Heart right ventricle (tissue), 16 donors: ENCODE measurements around the gene IL31RA. TPM values are rescaled to one million over a fixed set of nuclear protein-coding genes. Genes with fewer than 3 reads are reported as not detected.

Experiments
- ATAC-seq, 8 donors: fragments of 200-7000 bp; cut with Tn5 transposase; one replicate each; pipeline ENCODE4 v1.9.1; 2020; ENCODE audit warnings: mild to moderate bottlenecking in 8 of 8, moderate library complexity in 8 of 8, moderate number of reproducible peaks in 1 of 8
- DNase-seq, 2 donors: peaks; one replicate each; pipeline ENCODE4 v3.0.0-alpha.2; 2020
- H3K27ac ChIP-seq, 10 donors: fragments of 200-600 bp; sonication (generic) in 2 of 10; one replicate each; pipeline versions ENCODE4 v1.5.0 to v1.8.0; 2020 to 2022; ENCODE audit warnings: mild to moderate bottlenecking in 3 of 10
- H3K27me3 ChIP-seq, 7 donors: fragments of 200-600 bp; one replicate each; pipeline ENCODE4 v1.8.0; 2021 to 2022; ENCODE audit warnings: mild to moderate bottlenecking in 2 of 7
- H3K36me3 ChIP-seq, 9 donors: fragments of 200-600 bp; sonication (generic) in 1 of 9; one replicate each; pipeline versions ENCODE4 v1.5.0 to v1.8.0; 2020 to 2022; ENCODE audit warnings: mild to moderate bottlenecking in 2 of 9
- H3K4me1 ChIP-seq, 9 donors: fragments of 200-600 bp; sonication (generic) in 1 of 9; one replicate each; pipeline versions ENCODE4 v1.5.0 to v1.8.0; 2020 to 2022; ENCODE audit warnings: mild to moderate bottlenecking in 4 of 9
- H3K4me3 ChIP-seq, 10 donors: fragments of 200-600 bp; sonication (generic) in 2 of 10; one replicate each; pipeline versions ENCODE4 v1.5.0 to v1.8.0; 2020 to 2022; ENCODE audit warnings: mild to moderate bottlenecking in 7 of 10, moderate library complexity in 2 of 10
- H3K9me3 ChIP-seq, 11 donors: fragments of 200-600 bp in 10 of 11; sonication (generic) in 2 of 11; one replicate each; pipeline versions ENCODE4 v1.5.0 to v1.8.0; 2013 to 2022; ENCODE audit warnings: mild to moderate bottlenecking in 2 of 11, control low read depth in 1 of 11, moderate library complexity in 1 of 11
- WGBS, 2 donors: extraction: QIAGEN DNeasy Blood & Tissue Kit; methylation state at CpG; one replicate each; pipeline ENCODE4 v1.1.7; 2013; ENCODE audit warnings: inconsistent platforms in 1 of 2; 5-methylcytosine and 5-hydroxymethylcytosine counted together
- intact Hi-C, 10 donors: fragments of 100-400 bp; cut with DNase I; formaldehyde crosslinking; loops; one replicate each; pipeline versions ENCODE4 v1.11.1 to v1.14.2; 2022
- polyA plus RNA-seq, 2 donors: library from polyadenylated mRNA; stranded (reverse); fragments of 200-250 nt; gene quantifications; one replicate each; pipeline ENCODE4 v1.2.3, GENCODE V29; 2013
- total RNA-seq, 10 donors: library from RNA; stranded (reverse); fragmentation: NEBNext Ultra II Directional in 3 of 10; extraction: Animal tissue kit (Norgen Biotek cat#: 25700) in 3 of 10; gene quantifications; one replicate each; pipeline versions ENCODE4 v1.2.1 to v1.2.4, GENCODE V29; 2021 to 2023
- TF ChIP-seq, protein P1 (sequence below), 9 donors: fragments of 200-600 bp; sonication (generic) in 2 of 9; IDR thresholded peaks; one replicate each; pipeline versions ENCODE4 v1.5.0 to v1.8.0; 2021 to 2022; ENCODE audit warnings: antibody characterized with exemption in 9 of 9, mild to moderate bottlenecking in 5 of 9, moderate library complexity in 1 of 9
- donor health status: Arrhythmogenic right ventricular cardiomyopathy.
- donor health status: ischemic (EF 13 %, LVEDD 7.1; RV severe dilation, severe dysfunction).
- donor health status: healthy with polysubstance abuse.
- donor health status: DM: no; HTN: yes; CAD: no.
- donor health status: DM: no; HTN: no; CAD: no.
- donor health status: ischemic (EF 25% LVEDD 6.9; RV normal size, moderate dysfunction).
- donor health status: ischemic (EF 25% LVEDD 5.7; RV mildly dilated, moderate dysfunction).
- donor health status: healthy.
- donor health status: DM: yes; HTN: yes; CAD: no.
- donor health status: Ischemic cardiomyopathy.
- donor health status: ischemic (EF 35%, LVEDD 5.7; RV mildly dilated, moderate dysfunction).
- donor health status: nonischemic (EF 11% LVEDD 7.7; RV severe dilation, severe dysfunction).
- donor health status: DM: yes; HTN: yes; CAD: no.
- donor health status: PGD.
- donor health status: ischemic (EF 29% LVEDD 5.4; RV normal size, mild dysfunction).
- donor health status: nonischemic (EF 23%, LVEDD 6.1; RV moderate dilation, normal function).

IL31RA gene
- total and polyA plus RNA-seq, 12 donors, result 0.06 to 1.6 (median 0.76) TPM; not detected in 3

DNA sequence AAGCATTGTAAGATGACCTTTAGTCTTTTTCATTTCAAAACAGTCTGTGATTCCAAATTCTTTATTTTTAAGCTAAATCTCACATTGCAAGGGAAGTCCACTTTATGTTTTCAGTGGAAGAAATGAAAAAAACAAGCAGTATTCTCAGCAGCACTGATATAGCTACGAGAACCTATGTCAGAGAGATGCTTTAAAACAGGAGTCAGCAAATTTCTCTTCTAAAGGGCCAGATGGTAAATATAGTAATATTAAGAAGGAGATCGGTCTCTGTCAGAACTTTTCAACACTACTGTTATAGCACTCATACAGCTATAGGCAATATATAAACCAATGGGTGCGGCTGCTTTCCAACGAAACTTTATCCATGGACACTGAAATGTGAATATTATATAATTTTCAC, 18.7 kb downstream of the IL31RA start:
- H3K36me3 ChIP-seq, result no peaks in the 10 kb centered on the region
- TF ChIP-seq, protein P1, sequence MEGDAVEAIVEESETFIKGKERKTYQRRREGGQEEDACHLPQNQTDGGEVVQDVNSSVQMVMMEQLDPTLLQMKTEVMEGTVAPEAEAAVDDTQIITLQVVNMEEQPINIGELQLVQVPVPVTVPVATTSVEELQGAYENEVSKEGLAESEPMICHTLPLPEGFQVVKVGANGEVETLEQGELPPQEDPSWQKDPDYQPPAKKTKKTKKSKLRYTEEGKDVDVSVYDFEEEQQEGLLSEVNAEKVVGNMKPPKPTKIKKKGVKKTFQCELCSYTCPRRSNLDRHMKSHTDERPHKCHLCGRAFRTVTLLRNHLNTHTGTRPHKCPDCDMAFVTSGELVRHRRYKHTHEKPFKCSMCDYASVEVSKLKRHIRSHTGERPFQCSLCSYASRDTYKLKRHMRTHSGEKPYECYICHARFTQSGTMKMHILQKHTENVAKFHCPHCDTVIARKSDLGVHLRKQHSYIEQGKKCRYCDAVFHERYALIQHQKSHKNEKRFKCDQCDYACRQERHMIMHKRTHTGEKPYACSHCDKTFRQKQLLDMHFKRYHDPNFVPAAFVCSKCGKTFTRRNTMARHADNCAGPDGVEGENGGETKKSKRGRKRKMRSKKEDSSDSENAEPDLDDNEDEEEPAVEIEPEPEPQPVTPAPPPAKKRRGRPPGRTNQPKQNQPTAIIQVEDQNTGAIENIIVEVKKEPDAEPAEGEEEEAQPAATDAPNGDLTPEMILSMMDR (IDR thresholded peaks at IDR 0.05), result no peak
- peaks cover 0 to 9% (median 0%) of the 10 kb centered on the region in 11 donors for H3K9me3 ChIP-seq
- H3K27ac ChIP-seq, result no peak overlapping the region
- H3K27me3 ChIP-seq, result no peaks in the 10 kb centered on the region
- WGBS, 2 donors, result 90 to 92% methylated on average over 4 of the region's 4 CpGs
- ATAC-seq (no peak), DNase-seq (no peak)
- no peak overlapping the region for H3K4me3 ChIP-seq
- H3K4me1 ChIP-seq, result peaks cover 0 to 19% (median 0%) of the 10 kb centered on the region in 9 donors
- intact Hi-C loops, result no loop called here

DNA sequence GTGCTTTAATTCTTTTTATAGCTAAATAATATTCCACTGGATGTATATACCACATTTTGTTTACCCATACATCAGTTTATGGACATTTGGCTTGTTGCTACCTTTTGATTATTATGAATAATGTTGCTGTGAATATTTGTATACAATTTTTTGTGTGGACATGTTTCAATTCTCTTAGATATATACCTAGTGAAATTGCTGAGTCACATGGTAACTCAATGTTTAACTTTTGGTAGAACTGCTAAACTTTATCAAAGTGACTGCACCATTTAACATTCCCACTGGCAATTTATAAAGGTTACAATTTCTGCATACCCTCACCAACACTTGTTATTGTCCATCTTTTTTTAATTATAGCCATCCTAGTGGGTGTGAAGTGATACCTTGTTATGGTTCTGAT, 22.1 kb downstream of the IL31RA start:
- H3K4me3 ChIP-seq, result no peak overlapping the region
- H3K27me3 ChIP-seq, result no peaks in the 10 kb centered on the region
- TF ChIP-seq, protein P1 (IDR thresholded peaks at IDR 0.05), result no peak
- intact Hi-C loops, result no loop called here
- H3K36me3 ChIP-seq, result no peaks in the 10 kb centered on the region
- ATAC-seq (no peak), DNase-seq (no peak)
- H3K9me3 ChIP-seq, result peaks cover 0 to 22% (median 6%) of the 10 kb centered on the region in 11 donors
- H3K27ac ChIP-seq, result no peak overlapping the region
- H3K4me1 ChIP-seq, result peaks cover 0 to 14% (median 0%) of the 10 kb centered on the region in 9 donors

DNA sequence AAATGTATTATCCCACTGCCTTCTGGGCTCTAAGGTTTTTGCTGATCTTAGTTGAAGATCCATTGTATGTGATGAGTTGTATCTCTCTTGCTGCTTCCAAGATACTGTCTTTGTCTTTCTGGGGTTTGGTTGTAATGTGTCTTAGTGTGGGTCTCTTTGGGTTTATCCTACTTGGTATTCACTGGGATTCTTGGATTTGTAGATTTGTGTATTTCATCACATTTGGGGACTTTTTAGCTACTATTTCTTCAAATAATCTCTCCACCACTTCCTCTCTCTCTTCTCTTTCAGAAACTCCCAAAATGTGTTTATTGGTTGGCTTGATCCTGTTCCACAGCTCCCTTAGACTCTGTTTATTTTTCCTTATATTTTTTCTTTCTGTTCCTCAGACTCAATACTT, 26.5 kb downstream of the IL31RA start:
- no peaks in the 10 kb centered on the region for H3K4me1 ChIP-seq
- intact Hi-C loops, result no loop called here
- no peak for DNase-seq
- H3K27ac ChIP-seq, result no peak overlapping the region
- no peaks in the 10 kb centered on the region for H3K36me3 ChIP-seq
- H3K9me3 ChIP-seq, result peaks cover 0 to 27% (median 6%) of the 10 kb centered on the region in 11 donors
- no peak for ATAC-seq
- no peak overlapping the region for H3K4me3 ChIP-seq
- H3K27me3 ChIP-seq, result no peaks in the 10 kb centered on the region
- TF ChIP-seq, protein P1 (IDR thresholded peaks at IDR 0.05), result no peak

DNA sequence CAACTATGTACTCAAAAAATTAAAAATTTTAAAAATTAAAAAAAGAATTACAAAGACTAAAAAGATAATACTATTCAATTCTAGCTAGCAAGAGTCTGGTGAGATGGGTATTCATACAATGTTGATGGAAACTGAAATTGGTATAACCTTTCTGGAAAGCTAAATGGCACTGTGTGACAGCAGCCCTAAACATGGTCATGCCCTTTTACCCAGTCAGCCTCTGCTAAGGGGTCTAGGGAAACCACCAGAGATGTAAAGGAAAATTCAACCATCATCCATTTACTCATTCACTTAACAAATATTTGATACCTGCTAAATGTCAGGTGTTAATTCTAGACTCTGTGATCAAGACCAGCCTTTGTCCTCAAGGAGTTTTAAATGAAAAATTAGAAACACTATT, 29.3 kb downstream of the IL31RA start:
- Histone ChIP-seq H3K9me3 (peaks cover 0 to 17% (median 6%) of the 10 kb centered on the region in 11 donors), H3K36me3 (no peaks in the 10 kb centered on the region), H3K27ac (no peak overlapping the region), H3K4me1 (no peaks in the 10 kb centered on the region), H3K4me3 (no peak overlapping the region), H3K27me3 (no peaks in the 10 kb centered on the region)
- TF ChIP-seq, protein P1 (IDR thresholded peaks at IDR 0.05), result no peak
- intact Hi-C loops, result no loop called here
- DNase-seq (no peak), ATAC-seq (no peak)

DNA sequence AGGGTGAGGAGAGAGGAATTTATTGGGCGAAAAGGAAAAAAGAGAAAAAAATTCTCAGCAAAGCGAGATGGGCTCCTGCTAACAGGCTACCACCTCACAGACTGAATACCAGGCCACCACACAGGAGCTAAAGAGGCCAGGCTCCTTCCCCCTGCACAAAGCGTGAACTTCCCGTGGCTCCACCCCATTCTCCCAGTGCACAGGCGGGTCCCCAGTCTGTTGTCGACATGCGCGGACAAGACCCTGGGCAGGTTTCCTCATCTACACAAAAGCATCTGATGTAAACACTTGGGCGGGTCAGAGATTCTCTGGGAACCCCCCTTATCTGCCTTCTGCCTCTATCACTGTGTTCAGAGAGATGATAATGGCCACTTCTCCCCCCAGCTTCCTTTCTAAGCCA, 34.2 kb downstream of the IL31RA start:
- no peaks in the 10 kb centered on the region for H3K27me3 ChIP-seq
- TF ChIP-seq, protein P1 (IDR thresholded peaks at IDR 0.05), result no peak
- intact Hi-C loops, result no loop called here
- no peaks in the 10 kb centered on the region for H3K9me3 ChIP-seq
- no peaks in the 10 kb centered on the region for H3K36me3 ChIP-seq
- no peaks in the 10 kb centered on the region for H3K4me1 ChIP-seq
- H3K4me3 ChIP-seq, result no peak overlapping the region
- no peak for DNase-seq
- WGBS, 2 donors, result 78 to 79% methylated on average over 9 of the region's 9 CpGs
- ATAC-seq, result no peak
- no peak overlapping the region for H3K27ac ChIP-seq
